ENCODE data around the gene ATXN1.
"Not testable (repeated sequence)": the region's sequence is repeated elsewhere in the genome, so short reads cannot be mapped to it uniquely, and the experiment has no call there.

ATXN1 gene

DNA sequence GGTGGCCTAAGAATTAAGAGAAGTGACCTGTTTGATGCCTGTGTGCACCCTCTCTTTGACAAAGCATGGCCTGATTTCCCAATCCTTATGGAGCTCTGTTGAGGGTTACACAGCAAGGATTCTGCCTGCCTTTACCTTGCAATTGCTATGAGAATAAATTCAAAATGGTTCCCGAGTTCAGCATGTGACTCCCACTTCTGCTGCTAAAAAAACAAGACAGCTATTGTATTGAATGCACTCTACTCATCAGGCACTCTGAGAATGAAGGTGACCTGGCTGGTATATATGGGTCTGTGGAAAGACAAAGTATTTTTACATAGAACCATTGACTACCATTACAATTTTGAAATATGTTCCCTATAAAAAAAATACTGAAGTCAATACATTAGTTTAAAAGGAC is 190.3 kb downstream of the ATXN1 start:
- DNase-seq (ENCODE audit: low spot score), result no peak

DNA sequence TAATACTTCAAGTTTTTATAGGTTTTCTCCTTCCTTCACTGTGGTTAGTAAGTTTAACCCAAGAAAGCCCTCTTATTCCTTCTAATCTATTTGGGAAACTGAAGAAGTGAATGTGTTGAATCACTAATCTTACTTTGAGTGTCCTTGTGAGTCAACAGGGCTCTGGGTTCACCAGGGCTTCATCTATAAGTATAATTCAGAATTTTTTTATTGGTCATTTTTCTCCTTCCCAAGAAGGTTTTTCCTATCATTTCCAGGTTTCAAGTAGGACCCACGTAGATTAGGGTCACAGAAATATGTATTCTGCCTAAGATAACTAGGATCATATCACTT is 191.1 kb downstream of the ATXN1 start:
- no peak for DNase-seq (ENCODE audit: low spot score)

DNA sequence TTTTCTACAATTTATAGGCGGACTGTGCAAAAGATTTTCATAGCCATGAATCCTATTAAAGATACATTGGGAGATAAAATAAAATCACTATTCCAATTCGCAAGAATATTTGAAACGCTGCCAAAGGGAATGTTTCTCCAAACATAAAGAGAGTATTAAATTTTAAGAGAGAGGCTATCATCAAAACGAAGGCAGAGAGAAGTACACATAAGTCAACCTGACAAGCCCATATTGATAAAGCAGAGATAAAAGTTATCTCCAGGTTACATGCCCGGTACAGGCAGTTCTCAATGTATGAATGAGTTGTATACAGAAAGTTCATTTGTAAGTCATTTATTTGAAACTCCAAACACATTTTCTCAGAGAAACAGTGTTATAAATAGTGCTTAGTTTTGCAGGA is 193.1 kb downstream of the ATXN1 start:
- DNase-seq (ENCODE audit: low spot score), result no peak

DNA sequence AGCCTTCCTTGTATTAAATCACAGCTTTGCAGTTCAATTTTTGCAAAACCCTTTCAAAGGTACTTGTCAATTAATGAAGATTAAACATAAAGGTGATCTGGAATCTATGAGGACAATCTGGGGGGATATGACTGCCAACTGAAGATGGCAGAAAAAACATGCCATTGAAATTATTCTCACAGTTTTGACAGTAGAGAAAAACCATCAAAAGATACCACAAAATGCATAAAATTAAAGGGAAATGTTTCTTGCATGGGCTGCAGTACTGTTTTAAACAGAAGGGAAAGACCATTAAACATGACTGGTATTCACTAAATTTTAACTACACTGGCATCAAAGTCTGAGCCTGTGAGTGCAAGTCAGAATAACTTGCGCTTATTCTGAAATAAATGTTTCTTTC is 194.2 kb downstream of the ATXN1 start:
- DNase-seq (ENCODE audit: low spot score), result no peak

DNA sequence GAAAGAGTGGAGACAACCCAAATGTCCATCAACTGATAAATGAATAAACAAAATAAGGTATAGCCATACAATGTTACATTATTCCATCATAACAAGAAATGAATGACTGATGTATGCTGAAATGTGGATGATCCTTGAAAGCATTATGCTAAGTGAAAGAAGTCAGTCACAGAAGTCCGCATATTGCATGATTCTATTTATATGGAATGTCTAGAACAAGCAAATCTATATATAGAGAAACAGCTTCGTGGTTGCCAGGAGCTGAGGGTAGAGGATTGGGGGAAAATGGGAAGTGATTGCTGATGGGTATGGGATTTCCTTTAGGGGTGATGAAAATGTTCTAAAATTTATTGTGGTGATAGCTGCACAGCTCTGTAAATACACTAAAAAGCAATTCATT is 196.8 kb downstream of the ATXN1 start:
- DNase-seq (ENCODE audit: low spot score), result no peak

DNA sequence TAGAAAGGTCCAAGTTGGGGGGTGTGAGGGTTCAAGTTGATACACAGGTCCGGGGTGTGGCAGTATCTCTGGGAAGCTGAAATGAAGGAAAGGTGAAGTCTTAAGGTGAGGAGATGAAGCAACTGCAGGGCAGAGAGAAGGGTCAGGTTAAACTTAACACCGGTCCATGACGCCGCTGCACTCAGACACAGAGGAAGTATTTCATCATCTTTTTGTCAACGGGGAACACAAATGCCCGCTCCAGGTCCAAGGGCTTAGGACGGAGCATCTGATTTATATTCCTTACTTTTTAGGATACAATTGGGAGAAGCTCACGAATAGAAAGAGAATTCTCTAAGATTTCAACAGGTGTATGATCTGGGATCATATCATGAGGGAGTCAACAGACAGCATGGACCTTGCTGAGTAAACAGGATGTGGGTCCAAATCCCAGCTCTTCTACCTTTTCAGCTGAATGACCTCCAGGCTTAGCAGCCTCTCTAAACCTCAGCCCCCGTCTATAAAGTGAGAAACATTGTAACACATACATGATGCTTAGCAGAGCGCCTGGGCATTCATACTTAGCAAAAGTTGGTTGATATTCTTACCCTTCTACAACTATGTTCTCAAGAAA is 197.5 kb downstream of the ATXN1 start:
- no peak for DNase-seq (ENCODE audit: low spot score)

DNA sequence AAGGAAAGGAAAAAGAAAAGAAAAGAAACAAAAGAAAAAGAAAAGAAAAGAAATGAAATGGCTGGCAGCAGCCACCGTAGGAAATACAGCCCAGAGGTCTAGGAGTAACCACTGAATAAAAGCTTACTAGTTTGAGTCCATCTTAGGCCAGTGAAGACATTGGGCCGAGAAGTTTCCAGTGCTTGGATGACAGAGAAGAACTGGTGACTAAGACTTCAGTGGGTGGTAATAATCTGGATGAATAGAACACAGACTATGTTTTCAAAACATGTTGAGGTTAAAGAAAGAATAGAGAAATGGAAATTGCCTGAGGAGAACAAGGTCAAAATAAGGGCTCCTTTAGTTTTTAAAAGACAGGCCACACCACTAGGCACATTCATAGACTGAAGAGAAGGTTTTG is 198.8 kb downstream of the ATXN1 start:
- DNase-seq (ENCODE audit: low spot score), result no peak

DNA sequence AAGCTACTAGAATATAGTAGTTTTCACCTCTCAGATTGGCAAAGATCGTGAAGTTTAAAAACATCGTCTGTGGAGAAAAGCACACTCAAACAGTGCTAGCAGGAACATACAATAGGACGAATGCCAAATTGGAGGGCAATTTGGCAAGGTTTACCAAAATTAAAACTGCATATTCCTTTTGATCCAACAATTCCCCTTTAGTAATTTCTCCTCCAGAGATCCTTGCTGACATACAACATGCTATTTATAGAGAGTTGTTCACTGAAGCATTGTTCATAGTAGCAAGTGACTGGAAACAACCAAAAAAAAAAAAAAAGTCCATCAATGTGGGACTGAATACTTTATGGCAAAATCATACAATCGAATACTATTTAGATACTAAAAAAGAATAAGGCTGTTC is 202.2 kb downstream of the ATXN1 start:
- no peak for DNase-seq (ENCODE audit: low spot score)

DNA sequence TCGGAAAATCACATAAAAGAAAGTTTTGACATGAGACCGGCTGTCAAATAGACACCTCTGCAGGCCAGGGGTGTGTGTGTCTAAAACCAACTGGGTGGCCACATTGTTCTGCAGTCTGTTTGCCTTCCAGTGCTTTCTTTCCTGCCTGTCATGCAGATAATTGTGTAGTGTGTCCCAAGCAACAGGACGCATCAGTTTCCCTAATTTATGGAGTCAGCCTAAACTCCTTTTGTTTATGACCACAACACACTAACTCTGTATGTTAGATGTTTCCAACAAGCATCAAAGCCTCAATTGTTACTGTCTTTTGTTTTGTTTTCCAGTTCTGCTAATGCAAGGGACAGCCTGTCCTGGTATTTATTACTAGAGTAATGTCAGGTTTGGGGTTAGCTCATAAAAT is 205.7 kb downstream of the ATXN1 start:
- DNase-seq (ENCODE audit: low spot score), result no peak

DNA sequence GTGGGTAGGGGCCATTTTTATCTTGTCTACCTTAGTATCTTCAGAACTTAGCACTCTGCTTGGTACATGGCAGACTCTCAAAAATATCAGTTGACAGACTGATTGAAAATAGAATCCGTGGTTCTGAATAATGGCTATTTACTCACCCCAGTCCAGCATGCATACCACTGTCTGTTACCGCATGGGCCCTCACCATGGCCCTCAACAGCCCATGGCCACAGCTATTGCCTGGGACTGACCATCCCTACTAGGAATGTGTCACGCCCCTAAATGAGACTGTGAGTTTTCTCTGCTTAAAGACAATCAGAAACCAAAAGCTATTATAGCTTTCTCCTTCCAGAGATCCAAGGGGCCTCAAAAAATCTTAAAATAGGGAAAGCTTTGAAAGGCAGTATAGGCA is 207.7 kb downstream of the ATXN1 start:
- no peak for DNase-seq (ENCODE audit: low spot score)

DNA sequence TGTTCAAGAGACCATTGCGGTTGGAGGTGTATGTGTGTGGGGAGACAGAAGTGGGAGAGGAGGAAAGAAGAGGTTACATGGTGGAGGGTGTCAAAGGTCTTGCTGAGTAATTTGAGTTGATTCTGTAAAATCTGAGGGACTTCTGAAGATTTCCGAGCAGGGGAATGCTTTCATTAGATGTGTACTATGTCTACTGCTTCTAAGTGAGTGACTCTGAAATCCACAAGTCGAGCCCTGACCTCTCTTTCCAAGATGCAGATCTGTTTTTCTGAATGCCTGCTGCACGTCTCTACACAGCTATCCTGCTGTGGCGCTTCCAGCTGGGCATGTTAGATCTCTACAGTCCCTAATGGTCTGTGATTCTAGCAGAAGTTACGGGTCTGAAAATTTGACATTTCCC is 209.8 kb downstream of the ATXN1 start:
- DNase-seq (ENCODE audit: low spot score), result no peak

DNA sequence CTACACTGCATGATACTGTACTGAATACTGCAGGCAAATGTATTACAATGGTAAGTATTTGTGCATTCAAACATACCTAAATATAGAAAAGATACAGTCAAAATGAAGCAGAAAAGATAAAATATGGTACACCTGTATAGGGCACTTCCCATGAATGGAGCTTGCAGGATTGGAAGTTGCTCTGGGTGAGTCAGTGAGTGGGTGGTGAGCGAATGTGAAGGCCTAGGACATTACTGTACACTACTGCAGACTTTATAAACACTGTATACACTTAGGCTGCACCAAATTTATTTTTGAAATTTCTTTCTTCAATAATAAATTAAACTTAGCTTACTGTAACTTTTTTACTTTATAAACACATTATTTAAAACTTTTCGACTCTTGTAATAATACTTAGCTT is 213.1 kb downstream of the ATXN1 start:
- no peak for DNase-seq (ENCODE audit: low spot score)

DNA sequence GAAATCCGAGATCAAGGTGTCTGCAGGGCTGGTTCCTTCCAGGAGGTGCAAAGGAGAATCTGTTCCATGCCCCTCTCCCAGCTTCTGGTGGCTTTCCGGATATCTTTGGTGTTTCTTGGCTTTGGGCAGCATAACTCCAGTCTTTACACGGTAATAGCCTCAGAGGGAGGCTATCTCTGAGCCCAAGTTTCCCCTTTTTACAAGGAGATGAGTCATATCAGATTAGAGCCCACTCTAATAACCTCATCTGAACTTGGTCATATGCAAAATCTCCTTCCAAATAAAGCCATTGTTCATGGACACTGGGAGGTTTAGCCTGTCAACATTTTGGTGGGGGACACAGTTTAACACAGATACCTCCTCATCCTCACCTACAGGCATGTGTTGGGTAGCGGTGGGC is 213.7 kb downstream of the ATXN1 start:
- DNase-seq (ENCODE audit: low spot score), result no peak

DNA sequence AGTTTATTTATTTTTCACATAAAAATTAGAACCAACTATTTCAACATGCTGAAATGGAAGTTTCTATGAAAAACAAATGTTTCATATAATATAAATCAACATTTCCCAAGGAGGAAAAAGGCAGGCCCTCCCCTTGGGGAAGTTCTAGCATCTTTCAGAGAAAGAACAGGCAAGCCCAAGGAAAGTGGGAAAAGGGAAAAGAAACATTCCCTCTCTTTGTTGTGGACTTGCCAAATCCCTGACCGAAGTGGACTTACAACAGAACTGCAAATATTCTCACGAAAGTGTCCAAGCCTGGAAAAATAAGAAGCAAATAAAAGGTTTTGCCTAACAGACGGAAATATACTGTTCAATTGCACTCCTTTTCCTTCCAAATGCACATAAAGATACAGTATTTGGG is 214.4 kb downstream of the ATXN1 start:
- DNase-seq (ENCODE audit: low spot score), result no peak

DNA sequence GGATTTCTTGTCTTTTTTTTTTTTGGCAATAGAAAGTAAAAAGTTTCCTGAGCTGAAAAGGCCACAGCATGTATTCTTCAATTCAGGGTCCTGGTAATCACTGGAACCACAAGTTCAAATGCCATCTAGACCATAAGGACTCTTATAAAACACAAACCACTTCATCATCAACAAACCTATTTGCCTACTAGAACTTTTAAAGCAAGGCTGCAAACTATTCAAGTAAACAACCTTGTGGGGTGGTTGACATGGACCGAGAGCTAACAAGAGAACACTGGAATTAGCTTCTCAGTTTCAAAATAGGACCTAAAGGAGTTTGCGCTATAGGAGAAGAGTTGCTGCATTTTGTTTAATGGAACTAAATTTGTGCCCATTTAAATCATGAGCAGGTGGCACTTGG is 215.9 kb downstream of the ATXN1 start:
- DNase-seq (ENCODE audit: low spot score), result no peak

DNA sequence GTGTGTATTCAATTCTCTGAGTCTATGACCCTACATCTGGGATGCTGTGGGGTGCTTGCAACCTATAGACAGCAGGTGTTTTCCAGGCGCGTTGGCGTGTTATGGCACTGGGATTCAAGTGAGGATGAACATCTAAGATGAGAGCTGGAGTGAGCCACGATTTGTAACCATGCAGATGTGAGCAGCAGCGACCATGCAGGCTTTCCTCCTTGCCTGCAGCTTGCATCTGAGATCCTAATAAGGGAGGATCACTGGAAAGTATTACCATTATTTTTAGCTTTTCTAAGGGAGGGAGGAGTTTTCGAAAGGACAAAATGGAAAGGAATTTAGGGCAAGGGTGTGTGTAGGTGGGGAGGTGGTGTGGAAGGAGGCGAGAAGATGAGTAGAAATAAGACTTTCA is 216.7 kb downstream of the ATXN1 start:
- DNase-seq (ENCODE audit: low spot score), result no peak

DNA sequence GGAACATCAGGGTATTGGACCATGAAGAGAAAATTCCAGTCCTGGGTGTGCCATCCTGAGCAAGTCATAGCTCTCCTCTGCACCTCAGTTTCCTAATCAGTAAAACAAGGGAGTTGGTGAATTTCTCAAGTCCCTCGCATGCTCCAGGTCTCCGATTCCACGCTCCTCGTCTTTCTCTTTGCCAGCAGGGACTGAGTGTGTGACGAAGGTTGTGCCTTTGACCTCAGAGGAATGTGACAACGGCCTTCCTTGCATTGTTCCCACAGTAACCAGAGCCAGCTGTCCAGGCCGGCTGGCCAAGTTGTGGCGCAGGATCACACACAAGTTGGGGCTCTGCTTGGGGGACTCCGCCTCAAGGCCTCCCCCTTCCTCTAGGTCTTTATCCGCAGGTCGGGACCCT is 217.3 kb downstream of the ATXN1 start:
- DNase-seq (ENCODE audit: low spot score), result no peak

DNA sequence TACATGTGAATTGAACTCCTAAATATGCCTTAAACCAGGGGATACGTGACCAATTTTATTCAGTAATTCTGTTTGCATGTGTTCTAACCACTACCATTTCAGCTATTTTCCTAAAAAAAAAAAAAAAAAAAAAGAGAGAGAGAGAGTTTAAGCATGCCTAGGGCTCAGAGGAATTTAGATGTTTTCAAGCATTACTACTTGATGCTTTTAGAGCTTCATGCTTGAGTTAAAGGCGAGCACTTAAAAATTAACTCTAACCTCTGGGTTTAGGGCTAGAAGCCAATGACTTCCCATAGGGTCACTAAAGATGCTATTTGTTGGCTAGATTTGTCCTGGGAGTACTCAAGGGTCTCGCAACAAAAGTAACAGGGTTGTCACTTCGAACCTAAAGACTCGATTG is 217.7 kb downstream of the ATXN1 start:
- DNase-seq (ENCODE audit: low spot score), result no peak

DNA sequence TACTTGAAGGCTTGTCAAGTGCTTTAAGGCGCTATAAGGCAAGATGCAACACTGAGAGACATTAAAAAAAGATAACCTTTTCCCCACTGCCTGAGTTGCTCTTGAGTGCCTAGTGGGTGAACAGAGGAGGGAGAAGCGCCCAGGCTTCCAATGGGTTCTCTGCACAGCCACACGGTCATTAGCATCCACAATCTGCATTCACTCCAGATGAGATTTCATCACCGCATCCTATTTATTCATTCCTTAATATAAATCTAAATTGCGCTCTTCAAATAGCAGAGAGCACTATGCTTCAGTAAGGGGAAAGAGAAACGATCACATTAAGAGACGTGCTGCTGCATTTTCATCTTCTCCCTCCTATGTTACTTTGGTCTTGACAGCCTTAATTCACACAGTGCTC is 219.2 kb downstream of the ATXN1 start:
- no peak for DNase-seq (ENCODE audit: low spot score)

DNA sequence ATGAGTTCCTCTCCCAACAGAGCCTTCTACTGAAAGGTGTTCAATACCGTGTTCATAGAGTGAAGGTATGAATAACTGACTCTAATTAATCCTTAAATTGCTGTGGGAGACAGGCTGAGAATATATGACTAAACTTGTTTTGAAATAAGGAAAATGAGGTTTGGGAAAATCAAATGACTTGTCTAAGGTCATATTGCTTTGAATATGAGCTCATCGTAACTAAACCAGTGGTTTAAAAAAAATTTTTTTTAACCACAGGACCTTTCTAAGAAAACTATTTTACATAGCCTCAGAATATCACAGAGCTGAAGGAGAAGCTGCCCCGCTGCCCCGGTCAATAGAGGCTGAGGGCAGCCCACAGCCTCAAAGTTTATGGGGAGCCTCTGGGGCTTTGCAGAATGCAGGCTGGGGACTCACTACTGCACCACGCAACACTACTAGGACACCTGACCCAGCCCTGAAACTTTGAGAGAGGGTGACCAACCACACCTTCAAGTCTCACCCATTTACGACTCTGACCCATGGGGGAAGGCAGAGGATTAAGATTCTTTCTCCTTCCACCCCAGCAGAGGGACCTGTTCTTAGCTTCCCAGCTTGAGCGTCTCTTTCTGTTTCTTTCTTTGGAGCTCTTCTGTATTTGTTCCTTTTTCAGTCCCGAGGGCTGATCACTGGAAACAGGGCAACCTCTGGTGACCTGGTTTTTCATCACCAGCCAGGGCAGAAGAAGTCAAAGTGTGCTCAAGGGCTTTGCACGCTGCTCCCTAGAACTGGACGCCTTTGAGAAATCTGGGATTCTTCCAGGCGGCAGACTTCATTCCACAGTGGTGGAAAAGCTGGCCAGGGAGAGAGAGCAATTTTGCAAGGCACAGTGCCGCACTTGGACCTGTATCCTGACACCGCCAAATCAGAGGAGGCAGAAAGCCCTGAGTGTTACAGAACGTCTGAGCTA is 220.2 kb downstream of the ATXN1 start:
- no peak for DNase-seq (ENCODE audit: low spot score)

DNA sequence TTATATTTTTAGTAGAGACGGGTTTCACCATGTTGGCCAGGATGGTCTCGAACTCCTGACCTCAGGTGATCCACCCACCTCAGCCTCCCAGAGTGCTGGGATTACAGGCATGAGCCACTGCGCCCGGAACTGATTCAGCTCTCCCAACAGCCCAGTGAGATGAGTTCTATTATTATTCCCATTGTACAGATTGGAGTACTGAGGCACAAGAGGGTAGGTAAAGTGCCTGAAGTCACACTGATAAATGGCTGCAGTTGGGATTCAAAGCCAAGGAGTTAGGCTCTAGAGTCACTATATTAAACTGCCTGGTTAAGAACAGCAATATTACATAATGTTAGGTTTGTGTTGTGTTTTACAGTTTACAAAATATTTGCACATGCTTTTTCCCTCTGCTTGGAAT is 220.9 kb downstream of the ATXN1 start:
- DNase-seq (ENCODE audit: low spot score), result not testable (repeated sequence)

DNA sequence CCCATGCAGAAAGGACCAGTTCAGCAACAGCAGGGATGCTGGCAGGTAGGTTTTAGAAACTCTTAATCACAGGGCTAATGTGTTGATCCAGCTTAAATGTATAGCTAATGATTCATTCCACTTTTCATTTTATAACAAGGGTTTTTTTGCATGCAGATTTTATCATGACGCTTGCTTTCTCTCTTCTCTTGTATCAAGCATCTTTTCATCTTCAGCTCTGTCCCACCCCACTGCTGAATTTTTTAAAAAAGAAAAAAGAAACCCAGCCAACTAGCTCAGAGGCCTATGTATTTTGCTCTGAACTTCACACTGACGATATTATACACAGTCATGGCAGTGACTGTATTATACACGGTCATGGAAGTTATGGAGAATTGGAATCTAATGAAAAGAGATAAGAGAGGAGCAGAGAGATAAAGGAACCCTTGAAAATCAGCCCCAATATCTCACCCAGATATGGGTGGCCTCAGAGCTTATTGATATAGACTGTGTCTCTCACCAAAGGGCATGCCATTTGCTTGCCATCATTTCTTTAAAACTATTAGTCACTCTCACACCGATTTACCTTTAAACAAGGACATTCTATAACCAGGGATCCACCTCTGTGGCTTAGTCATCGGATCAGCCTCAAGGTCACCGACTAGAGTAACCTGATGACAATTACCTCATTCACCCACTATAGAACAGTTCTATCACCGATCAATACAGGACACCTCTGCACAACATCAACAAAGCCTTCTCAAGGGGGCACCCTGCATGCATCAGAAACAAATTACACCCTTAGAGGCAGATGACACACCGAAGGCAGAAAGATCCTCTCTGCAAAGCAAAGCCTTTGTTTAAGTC is 222.0 kb downstream of the ATXN1 start:
- no peak for DNase-seq (ENCODE audit: low spot score)

DNA sequence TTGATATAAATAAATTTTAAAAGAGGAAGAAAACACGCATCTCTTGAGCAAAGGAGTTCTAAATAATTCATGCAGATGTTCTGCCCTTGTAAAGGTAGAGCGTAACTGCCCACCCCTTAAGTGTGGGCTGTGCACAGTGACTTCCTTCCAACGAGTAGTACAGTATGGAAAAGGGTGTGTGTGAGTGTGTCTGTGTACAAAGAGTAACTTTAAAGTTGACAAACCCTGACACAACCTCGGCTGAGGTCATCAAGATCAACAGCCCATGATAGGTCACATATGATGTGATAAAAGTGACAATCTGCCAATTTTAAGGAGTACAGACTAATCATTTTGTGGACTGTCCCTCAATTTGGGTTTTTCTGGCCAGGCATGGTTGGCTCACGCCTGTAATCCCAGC is 225.7 kb downstream of the ATXN1 start:
- DNase-seq (ENCODE audit: low spot score), result no peak
